ENCODE results near the gene SLBP.
A peak's percentile ranks its signal among the peaks of the same experiment; 100 is the strongest.

SLBP gene

DNA sequence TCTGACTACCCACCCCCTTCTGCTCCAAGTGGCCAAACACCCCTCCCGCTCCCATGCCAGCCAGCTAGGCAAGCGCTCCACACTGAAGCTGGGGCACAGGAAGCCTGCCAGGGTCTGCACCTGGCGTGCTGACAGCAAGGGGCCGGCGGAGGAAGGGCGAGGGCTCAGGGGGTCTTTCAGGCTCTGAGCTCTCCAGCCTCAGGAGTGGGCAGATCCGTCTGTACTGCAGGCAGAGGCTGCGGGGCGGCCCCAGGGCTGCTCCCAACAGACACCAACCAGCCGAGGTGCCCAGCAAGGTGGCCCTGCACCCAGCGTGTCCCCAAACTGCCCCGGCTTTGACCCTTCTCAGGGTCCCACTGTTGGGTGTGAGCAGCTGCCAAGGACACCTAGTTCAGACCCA lies 42.8 kb downstream of the SLBP start:
- H3K9me3 Mint-ChIP-seq: no peaks in the 10 kb centered on the region
- ATAC-seq (replicated peaks; ENCODE audit: extremely low read depth, poor library complexity, severe bottlenecking): no peak
- H3K36me3 Mint-ChIP-seq (ENCODE audit: insufficient read depth): no peaks in the 10 kb centered on the region
- no peak overlapping the region for H3K4me3 Mint-ChIP-seq
- no peaks in the 10 kb centered on the region for H3K27me3 Mint-ChIP-seq
- no peaks in the 10 kb centered on the region for H3K4me1 Mint-ChIP-seq
- no peak overlapping the region for H3K27ac Mint-ChIP-seq (ENCODE audit: low read depth)
- no peak for DNase-seq (ENCODE audit: low spot score in 2 of 2)

DNA sequence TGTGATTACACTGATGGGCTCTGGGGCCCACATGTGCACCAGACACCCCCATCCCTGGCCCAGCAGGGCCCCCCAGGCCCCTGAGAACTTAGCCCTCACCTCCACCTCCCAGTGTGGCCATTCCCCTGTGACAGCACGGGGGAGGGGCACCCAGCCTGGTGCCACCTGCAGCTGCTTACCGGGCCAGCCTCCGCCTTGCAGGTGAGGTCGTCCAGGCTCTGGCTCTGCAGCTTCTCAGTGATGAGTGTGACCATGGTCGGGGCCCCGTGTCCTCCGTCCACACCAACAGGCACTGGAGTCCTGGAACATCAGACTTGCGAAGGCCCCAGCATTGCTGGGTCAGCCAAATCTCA lies 43.7 kb downstream of the SLBP start:
- H3K27me3 Mint-ChIP-seq: no peaks in the 10 kb centered on the region
- H3K4me1 Mint-ChIP-seq: no peaks in the 10 kb centered on the region
- no peak overlapping the region for H3K4me3 Mint-ChIP-seq
- H3K36me3 Mint-ChIP-seq (ENCODE audit: insufficient read depth): no peaks in the 10 kb centered on the region
- no peak overlapping the region for H3K27ac Mint-ChIP-seq (ENCODE audit: low read depth)
- ATAC-seq (replicated peaks; ENCODE audit: extremely low read depth, poor library complexity, severe bottlenecking) (no peak), DNase-seq (ENCODE audit: low spot score in 2 of 2) (no peak)
- no peaks in the 10 kb centered on the region for H3K9me3 Mint-ChIP-seq

DNA sequence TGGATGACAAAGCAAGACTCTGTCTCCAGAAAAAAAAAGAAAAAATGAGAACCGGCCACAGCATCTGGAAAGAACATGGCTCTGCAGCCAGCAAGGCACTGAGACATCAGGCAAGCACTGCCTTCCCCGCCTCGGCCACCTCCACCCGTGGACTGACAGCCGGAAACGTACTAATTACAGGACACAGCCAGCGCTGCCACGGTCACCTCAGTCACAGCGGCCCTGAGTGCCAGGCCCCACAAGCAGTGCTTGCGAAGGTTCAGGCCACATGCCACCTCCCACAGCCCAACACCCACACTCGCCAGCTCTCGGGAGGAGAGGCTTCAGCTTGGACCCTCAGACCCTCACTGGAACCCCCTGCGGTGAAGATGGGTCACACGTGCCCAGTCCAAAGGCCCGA lies 44.8 kb downstream of the SLBP start:
- Mint-ChIP-seq H3K4me3 (no peak overlapping the region), H3K36me3 (ENCODE audit: insufficient read depth) (no peaks in the 10 kb centered on the region), H3K27me3 (no peaks in the 10 kb centered on the region), H3K4me1 (no peaks in the 10 kb centered on the region), H3K9me3 (no peaks in the 10 kb centered on the region), H3K27ac (ENCODE audit: low read depth) (no peak overlapping the region)
- ATAC-seq (replicated peaks; ENCODE audit: extremely low read depth, poor library complexity, severe bottlenecking): no peak
- DNase-seq (ENCODE audit: low spot score in 2 of 2): no peak

DNA sequence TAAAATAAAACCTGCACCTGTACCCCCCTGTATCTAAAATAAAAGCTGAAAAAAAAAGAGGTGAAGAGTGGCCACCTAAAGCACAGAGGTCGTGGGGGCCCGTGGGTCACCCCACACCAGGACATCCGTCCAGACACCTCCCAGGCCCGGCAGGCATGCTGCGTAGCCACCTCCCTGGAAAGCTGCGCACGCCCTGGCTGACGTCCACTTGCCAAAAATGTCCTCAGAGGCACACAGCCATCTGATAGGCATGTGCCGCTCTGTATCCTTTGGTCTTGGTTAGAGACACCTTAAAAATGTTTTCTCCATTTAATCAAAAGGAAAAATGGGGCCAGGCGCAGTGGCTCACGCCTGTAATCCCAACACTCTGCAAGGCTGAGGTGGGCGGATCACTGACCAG lies 45.7 kb downstream of the SLBP start:
- Mint-ChIP-seq H3K27me3 (no peaks in the 10 kb centered on the region), H3K36me3 (ENCODE audit: insufficient read depth) (no peaks in the 10 kb centered on the region)

DNA sequence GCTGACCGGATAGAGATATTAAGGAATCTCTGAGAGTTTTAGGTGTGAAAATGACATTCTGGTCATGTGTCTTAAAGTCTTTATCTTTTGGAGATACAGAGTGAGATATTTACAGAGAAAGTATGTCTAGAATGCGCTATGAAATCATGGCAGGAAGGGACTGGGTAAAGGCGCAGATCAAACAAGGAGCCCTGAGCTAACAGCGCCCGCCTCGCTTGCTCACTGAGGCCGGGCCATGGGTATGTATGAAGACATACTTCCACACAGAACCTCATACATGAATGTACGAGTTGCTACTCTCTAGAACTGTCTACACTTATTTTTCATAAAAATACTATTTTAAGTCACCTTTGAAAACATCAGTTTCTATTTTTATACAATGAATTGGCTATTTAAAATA lies 48.0 kb downstream of the SLBP start:
- ATAC-seq (replicated peaks; ENCODE audit: extremely low read depth, poor library complexity, severe bottlenecking) (no peak), DNase-seq (ENCODE audit: low spot score in 2 of 2) (no peak)
- Mint-ChIP-seq H3K9me3 (no peaks in the 10 kb centered on the region), H3K4me3 (no peak overlapping the region), H3K27ac (ENCODE audit: low read depth) (no peak overlapping the region), H3K27me3 (no peaks in the 10 kb centered on the region), H3K4me1 (no peaks in the 10 kb centered on the region), H3K36me3 (ENCODE audit: insufficient read depth) (no peaks in the 10 kb centered on the region)

More for the DNA sequence above, 45.7 kb downstream of the SLBP start:
- Mint-ChIP-seq H3K9me3 (no peaks in the 10 kb centered on the region), H3K4me3 (no peak overlapping the region), H3K4me1 (no peaks in the 10 kb centered on the region), H3K27ac (ENCODE audit: low read depth) (no peak overlapping the region)
- no peak for ATAC-seq (replicated peaks; ENCODE audit: extremely low read depth, poor library complexity, severe bottlenecking)
- DNase-seq (ENCODE audit: low spot score in 2 of 2): no peak

DNA sequence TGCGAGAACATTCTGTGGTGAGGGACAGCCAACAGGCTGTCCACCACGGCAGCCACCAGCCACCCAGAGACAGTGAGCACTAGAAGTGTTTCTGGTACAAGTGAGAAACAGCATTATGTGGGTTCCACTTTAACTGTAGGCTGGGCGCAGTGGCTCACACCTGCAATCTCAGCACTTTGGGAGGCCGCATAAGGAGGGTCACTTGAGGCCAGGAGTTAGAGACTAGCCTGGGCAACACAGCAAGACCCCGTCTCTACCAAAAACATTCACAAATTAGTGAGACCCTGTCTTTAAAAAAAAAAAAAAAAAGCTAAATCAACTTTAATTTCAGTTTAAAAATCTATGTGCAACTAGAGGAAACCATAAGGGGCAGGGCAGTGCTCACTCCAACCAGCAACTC lies 48.6 kb downstream of the SLBP start:
- H3K27ac Mint-ChIP-seq (ENCODE audit: low read depth): peak overlapping the region; percentile 2

DNA sequence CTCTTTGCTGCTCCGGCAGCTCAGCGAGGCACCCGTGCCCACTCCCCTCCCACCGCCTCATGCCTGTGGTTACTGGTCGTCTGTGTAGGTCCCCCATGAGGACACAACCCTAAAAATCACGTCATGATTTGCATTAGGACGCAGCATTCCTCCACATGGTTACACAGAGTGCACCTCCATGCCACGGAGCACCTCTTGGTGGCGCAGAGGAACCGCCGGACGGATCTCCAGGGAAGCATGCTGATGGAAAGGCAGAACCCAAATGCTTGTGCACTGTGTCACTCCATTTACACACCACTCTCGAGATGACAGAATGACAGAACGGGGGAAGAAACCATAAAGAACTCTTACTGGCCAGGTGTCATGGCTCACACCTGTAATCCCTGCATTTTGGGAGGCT lies 50.4 kb downstream of the SLBP start:
- Mint-ChIP-seq H3K27me3 (no peaks in the 10 kb centered on the region), H3K27ac (ENCODE audit: low read depth) (no peak overlapping the region), H3K36me3 (ENCODE audit: insufficient read depth) (no peaks in the 10 kb centered on the region), H3K9me3 (no peaks in the 10 kb centered on the region), H3K4me3 (no peak overlapping the region), H3K4me1 (no peaks in the 10 kb centered on the region)
- no peak for ATAC-seq (replicated peaks; ENCODE audit: extremely low read depth, poor library complexity, severe bottlenecking)
- no peak for DNase-seq (ENCODE audit: low spot score in 2 of 2)

More for the DNA sequence above, 48.6 kb downstream of the SLBP start:
- ATAC-seq (replicated peaks; ENCODE audit: extremely low read depth, poor library complexity, severe bottlenecking) (no peak), DNase-seq (ENCODE audit: low spot score in 2 of 2) (no peak)
- H3K9me3 Mint-ChIP-seq: no peaks in the 10 kb centered on the region
- H3K36me3 Mint-ChIP-seq (ENCODE audit: insufficient read depth): no peaks in the 10 kb centered on the region
- no peak overlapping the region for H3K4me3 Mint-ChIP-seq
- no peaks in the 10 kb centered on the region for H3K27me3 Mint-ChIP-seq
- no peaks in the 10 kb centered on the region for H3K4me1 Mint-ChIP-seq

DNA sequence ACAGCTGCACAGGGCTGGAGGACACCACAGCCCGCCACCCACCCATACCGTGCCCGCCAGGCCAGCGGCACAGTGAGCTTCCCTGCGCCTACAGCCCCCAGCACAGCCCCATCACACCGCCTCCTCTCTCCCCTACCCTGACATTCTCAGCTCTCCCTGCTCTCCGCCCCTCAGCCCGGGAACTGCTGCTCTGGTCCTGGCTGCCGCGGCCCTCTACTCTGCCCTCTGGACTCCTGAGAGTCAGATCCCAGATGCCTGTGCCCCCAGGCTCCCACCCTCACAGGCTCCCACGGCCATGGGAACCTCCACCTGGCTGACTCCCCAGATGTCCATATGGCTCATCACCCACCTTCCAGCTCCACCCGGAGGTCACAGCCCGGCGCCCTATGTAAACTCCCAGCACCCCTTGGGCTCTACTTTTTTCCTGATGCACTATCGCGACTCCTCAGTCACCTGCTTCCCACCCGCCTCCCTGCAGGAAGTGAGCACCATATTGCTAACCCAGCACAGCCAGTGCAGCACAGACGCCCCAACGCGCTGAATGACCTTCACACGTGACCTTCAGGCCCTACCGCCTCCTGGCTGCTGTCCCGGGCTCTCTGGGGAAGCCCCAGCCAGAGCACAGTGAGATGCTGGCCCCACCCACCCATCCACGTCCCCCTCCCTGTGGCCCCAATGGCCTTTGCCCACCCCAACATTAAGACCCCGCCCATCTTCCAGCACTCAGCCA lies 51.0 kb downstream of the SLBP start:
- Mint-ChIP-seq H3K4me3 (no peak overlapping the region), H3K9me3 (no peaks in the 10 kb centered on the region), H3K27me3 (no peaks in the 10 kb centered on the region), H3K4me1 (no peaks in the 10 kb centered on the region), H3K27ac (ENCODE audit: low read depth) (no peak overlapping the region), H3K36me3 (ENCODE audit: insufficient read depth) (no peaks in the 10 kb centered on the region)
- no peak for ATAC-seq (replicated peaks; ENCODE audit: extremely low read depth, poor library complexity, severe bottlenecking)
- DNase-seq (ENCODE audit: low spot score in 2 of 2): no peak

DNA sequence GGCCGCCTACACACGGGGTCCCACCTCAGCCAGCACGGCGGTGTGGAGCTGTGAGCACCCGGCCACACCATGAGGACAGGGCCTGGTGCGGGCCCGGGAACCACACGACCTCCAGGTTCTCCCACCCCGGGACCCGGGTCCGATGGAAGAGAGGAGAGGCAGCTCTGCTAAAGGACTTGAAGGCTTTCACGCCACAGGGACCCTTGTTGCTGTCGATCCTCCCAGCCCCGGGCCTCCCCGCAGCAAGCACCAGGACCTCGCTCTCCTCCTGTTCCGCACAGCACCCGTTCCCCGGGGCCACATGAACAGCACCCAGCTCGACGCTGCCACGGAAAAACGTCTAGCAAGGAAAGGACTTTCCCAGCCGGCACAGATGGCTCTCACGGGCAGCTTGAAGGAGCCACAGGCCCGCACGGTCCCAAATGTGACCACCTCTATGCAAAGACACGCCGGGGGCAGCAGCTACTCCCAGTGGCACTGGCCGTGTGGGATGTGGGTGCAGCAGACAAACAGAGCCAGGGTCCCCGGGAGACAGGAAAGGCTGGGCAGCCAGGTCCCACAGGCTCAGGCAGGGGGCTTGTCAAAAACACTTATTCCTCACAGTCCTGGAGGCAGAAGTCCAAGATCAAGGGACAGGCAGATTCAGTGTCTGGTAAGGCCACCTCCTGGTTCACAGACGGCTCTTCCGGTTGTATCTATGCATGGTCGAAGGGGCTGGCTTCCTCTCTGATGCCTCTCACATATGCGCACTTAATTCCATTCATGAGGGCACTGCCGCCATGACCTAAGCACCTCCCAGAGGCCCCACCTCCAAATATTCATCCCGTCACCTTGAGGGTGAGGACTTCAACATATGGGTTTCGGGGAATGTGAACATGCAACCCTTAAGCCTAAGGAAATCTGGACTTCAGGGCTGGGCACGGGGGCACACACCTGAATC lies 52.7 kb downstream of the SLBP start:
- Mint-ChIP-seq H3K27ac (ENCODE audit: low read depth) (no peak overlapping the region), H3K36me3 (ENCODE audit: insufficient read depth) (no peaks in the 10 kb centered on the region), H3K27me3 (no peaks in the 10 kb centered on the region), H3K9me3 (no peaks in the 10 kb centered on the region), H3K4me1 (no peaks in the 10 kb centered on the region), H3K4me3 (no peak overlapping the region)
- ATAC-seq (replicated peaks; ENCODE audit: extremely low read depth, poor library complexity, severe bottlenecking) (no peak), DNase-seq (ENCODE audit: low spot score in 2 of 2) (no peak)

DNA sequence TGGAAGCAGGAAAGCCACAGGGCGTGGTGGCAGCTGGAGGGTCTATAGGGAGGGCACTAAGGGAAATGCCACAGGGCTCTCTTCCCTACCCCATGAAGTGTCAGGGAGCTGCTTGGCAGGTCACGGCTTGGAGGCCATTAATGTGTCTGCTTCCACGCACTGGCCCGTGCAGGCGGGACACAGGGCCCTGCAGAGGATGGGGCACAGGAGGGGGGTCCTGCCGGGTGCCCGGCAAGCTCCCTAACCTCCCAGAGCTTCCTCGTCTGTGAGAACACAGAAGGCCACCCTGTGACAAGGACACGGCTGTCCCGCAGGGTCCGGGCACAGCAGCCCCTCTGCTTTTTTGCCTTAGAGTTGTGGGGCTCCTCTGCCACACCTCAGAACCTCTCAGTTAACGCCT lies 53.5 kb downstream of the SLBP start:
- no peaks in the 10 kb centered on the region for H3K27me3 Mint-ChIP-seq
- no peak for ATAC-seq (replicated peaks; ENCODE audit: extremely low read depth, poor library complexity, severe bottlenecking)

DNA sequence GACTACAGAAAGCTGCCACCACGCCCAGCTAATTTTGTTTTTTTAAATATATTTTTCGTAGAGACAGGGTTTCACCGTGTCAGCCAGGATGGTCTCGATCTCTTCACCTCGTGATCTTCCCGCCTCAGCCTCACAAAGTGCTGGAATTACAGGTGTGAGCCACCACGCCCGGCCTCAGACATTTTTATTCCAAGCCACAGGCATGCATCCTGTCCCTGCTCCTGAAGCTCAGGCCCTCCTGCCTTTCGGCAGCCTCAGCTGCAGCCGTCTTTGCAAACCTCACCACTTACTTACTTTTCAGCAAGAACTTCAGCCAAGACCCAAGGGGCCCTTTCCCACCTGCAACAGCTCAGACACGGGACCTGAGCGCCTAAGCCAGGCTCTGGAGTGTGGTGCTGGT lies 54.0 kb downstream of the SLBP start:
- DNase-seq (ENCODE audit: low spot score in 2 of 2) (no peak), ATAC-seq (replicated peaks; ENCODE audit: extremely low read depth, poor library complexity, severe bottlenecking) (no peak)
- Mint-ChIP-seq H3K27me3 (no peaks in the 10 kb centered on the region), H3K36me3 (ENCODE audit: insufficient read depth) (no peaks in the 10 kb centered on the region), H3K9me3 (no peaks in the 10 kb centered on the region), H3K4me1 (no peaks in the 10 kb centered on the region), H3K27ac (ENCODE audit: low read depth) (no peak overlapping the region), H3K4me3 (no peak overlapping the region)

More for the DNA sequence above, 53.5 kb downstream of the SLBP start:
- H3K27ac Mint-ChIP-seq (ENCODE audit: low read depth): no peak overlapping the region
- H3K9me3 Mint-ChIP-seq: no peaks in the 10 kb centered on the region
- DNase-seq (ENCODE audit: low spot score in 2 of 2): no peak
- H3K4me3 Mint-ChIP-seq: no peak overlapping the region
- no peaks in the 10 kb centered on the region for H3K4me1 Mint-ChIP-seq
- H3K36me3 Mint-ChIP-seq (ENCODE audit: insufficient read depth): no peaks in the 10 kb centered on the region

DNA sequence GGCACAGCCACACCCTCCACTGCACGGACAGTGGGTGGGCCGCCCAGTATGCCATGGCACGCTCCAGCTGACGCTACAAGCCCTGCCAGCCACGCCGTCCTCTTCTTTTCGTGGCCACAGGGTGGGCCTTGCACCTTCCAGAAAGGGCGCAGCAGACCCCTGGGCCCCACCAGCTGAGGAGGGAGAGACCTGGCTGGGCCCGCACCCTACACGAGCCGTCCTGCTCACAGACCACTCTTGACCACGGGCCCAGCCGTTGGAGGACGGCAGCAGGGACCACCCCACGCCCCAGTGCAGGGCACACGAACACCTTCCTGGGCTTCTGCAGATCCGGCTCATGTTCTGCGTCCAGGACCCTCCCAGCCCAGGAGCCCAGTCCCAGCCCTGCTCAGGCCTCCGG lies 55.1 kb downstream of the SLBP start:
- Mint-ChIP-seq H3K36me3 (ENCODE audit: insufficient read depth) (no peaks in the 10 kb centered on the region), H3K9me3 (no peaks in the 10 kb centered on the region), H3K27me3 (no peaks in the 10 kb centered on the region), H3K4me3 (no peak overlapping the region), H3K4me1 (no peaks in the 10 kb centered on the region), H3K27ac (ENCODE audit: low read depth) (no peak overlapping the region)
- DNase-seq (ENCODE audit: low spot score in 2 of 2) (no peak), ATAC-seq (replicated peaks; ENCODE audit: extremely low read depth, poor library complexity, severe bottlenecking) (no peak)

DNA sequence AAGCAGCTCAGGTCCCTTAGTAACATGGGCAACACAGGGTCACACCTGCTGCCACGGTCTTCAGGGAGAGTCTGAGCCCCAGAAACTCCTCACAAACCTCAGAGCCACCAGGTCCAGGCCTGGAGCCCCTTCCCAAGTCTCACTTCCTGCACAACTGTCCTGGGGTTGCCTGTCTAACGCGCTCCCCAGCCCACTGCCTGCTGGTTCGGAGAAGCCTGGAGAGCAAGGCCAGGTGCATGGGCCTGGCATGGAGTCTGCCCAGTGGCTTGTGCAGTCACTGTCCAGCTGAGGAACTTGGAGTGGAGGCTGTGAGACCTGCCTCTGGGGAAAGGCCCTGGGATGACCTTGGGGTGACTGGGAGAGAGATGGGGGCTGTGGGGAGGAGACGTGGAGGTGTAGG lies 56.0 kb downstream of the SLBP start:
- DNase-seq (ENCODE audit: low spot score in 2 of 2) (no peak), ATAC-seq (replicated peaks; ENCODE audit: extremely low read depth, poor library complexity, severe bottlenecking) (no peak)
- H3K9me3 Mint-ChIP-seq: no peaks in the 10 kb centered on the region
- H3K27me3 Mint-ChIP-seq: no peaks in the 10 kb centered on the region
- no peak overlapping the region for H3K27ac Mint-ChIP-seq (ENCODE audit: low read depth)
- H3K4me3 Mint-ChIP-seq: no peak overlapping the region
- H3K36me3 Mint-ChIP-seq (ENCODE audit: insufficient read depth): peaks cover 1% of the 10 kb centered on the region
- no peaks in the 10 kb centered on the region for H3K4me1 Mint-ChIP-seq
